T-cell (primary cell): ENCODE data around the gene MOGAT1. TPM values are rescaled to one million over a fixed set of nuclear protein-coding genes. Genes with fewer than 3 reads are reported as not detected.

ENCODE experiments used
- ATAC-seq, 4 experiments: fragments of 200-7000 bp in 3 of 4; fragments of 150-1000 bp in 1 of 4; cut with Tn5 transposase; replicated peaks in 1 of 4; 1 replicate in 3 of 4; 2 replicates in 1 of 4; pipeline ENCODE4 v1.10.0; 2021; ENCODE audit warnings: moderate library complexity in 3 of 4, mild to moderate bottlenecking in 2 of 4, moderate number of reproducible peaks in 1 of 4
- CTCF ChIA-PET, 2 donors: fragments of 300-600 bp; sonication (Branson Sonifier 250); formaldehyde crosslinking; loops; one replicate each; lab custom pipeline; 2022; ENCODE audit warnings: antibody characterized with exemption in 2 of 2; lab: Charles Lee
- POLR2A ChIA-PET, 2 donors: fragments of 300-600 bp; sonication (Branson Sonifier 250); formaldehyde crosslinking; loops; one replicate each; lab custom pipeline; 2022; ENCODE audit warnings: antibody characterized with exemption in 2 of 2; lab: Charles Lee
- DNase-seq, 35 experiments: peaks; one replicate each; pipeline versions ENCODE4 v3.0.0 to v3.0.0-alpha.2; 2013 to 2023
- H3K27ac ChIP-seq: one replicate; pipeline ENCODE4 v1.5.1; 2013; ENCODE audit warnings: low read length
- H3K27me3 ChIP-seq, 2 experiments: replicated peaks in 1 of 2; 1 replicate in 1 of 2; 2 replicates in 1 of 2; pipeline versions ENCODE4 v1.6.1 to v1.7.0; 2013; ENCODE audit warnings: low read length in 1 of 2, mixed read lengths in 1 of 2; ENCODE audit not compliant: control insufficient read depth in 2 of 2, insufficient read depth in 2 of 2; ENCODE audit errors: extremely low read depth in 1 of 2
- H3K36me3 ChIP-seq, 2 donors: 1 replicate in 1 of 2; 2 replicates in 1 of 2; pipeline versions ENCODE4 v1.6.1 to v1.7.0; 2013; ENCODE audit warnings: low read length in 1 of 2; ENCODE audit not compliant: control insufficient read depth in 2 of 2, insufficient read depth in 1 of 2; ENCODE audit errors: extremely low read depth in 1 of 2
- H3K4me1 ChIP-seq, 2 experiments: 1 replicate in 1 of 2; 2 replicates in 1 of 2; pipeline versions ENCODE4 v1.6.1 to v1.7.0; 2013; ENCODE audit warnings: low read length in 2 of 2, mixed read lengths in 1 of 2; ENCODE audit not compliant: insufficient read depth in 2 of 2, control insufficient read depth in 1 of 2; ENCODE audit errors: extremely low read depth in 1 of 2
- H3K4me3 ChIP-seq, 2 donors: 1 replicate in 1 of 2; 2 replicates in 1 of 2; pipeline versions ENCODE4 v1.5.1 to v1.7.0; 2013; ENCODE audit warnings: mild to moderate bottlenecking in 2 of 2, low read length in 1 of 2, moderate library complexity in 1 of 2; ENCODE audit not compliant: control insufficient read depth in 1 of 2; ENCODE audit errors: extremely low read depth in 1 of 2
- H3K9me3 ChIP-seq: 2 replicates; pipeline ENCODE4 v1.7.0; 2013
- H3K27ac Mint-ChIP-seq, 2 donors: one replicate each; pipeline ENCODE4 v1.8.0; 2020 to 2021; ENCODE audit warnings: mild to moderate bottlenecking in 2 of 2, mixed read lengths in 2 of 2
- H3K27me3 Mint-ChIP-seq, 2 donors: one replicate each; pipeline ENCODE4 v1.8.0; 2021 to 2022; ENCODE audit warnings: mixed read lengths in 2 of 2
- H3K36me3 Mint-ChIP-seq: one replicate; pipeline ENCODE4 v1.8.0; 2021; ENCODE audit warnings: mixed read lengths
- H3K4me1 Mint-ChIP-seq, 3 donors: one replicate each; pipeline ENCODE4 v1.8.0; 2020 to 2022; ENCODE audit warnings: mixed read lengths in 3 of 3, mild to moderate bottlenecking in 1 of 3
- H3K4me3 Mint-ChIP-seq, 3 donors: one replicate each; pipeline ENCODE4 v1.8.0; 2020 to 2022; ENCODE audit warnings: mild to moderate bottlenecking in 3 of 3, mixed read lengths in 3 of 3, moderate library complexity in 3 of 3
- H3K9me3 Mint-ChIP-seq, 3 donors: one replicate each; pipeline ENCODE4 v1.8.0; 2020 to 2022; ENCODE audit warnings: mixed read lengths in 3 of 3
- WGBS: methylation state at CpG from one replicate; pipeline ENCODE4 v1.1.5; 2013; ENCODE audit warnings: missing lambda C conversion rate; ENCODE audit not compliant: insufficient coverage; 5-methylcytosine and 5-hydroxymethylcytosine counted together
- total RNA-seq, 35 experiments: library from RNA in 6 of 35; stranded (reverse) in 6 of 35; fragments of 120-200 nt in 1 of 35; gene quantifications; one replicate each; pipeline versions ENCODE4 v1.2.1 to v1.2.4 and lab custom pipeline; 2013 to 2026

MOGAT1 gene
- total RNA-seq, 5 donors from 2014 or later (not counting 1 experiment from before 2014, with no cell fraction given) = not detected

GRCh38 chr2:222732489-222733178 is 61.2 kb downstream of the MOGAT1 start:
- ChIA-PET CTCF (interaction anchor here in 1 of 2 donors (1.1 kb wide), 1 partner anchor 26 kb away, joined by 3 read pairs; no protein-coding TSS in a partner anchor), POLR2A (no interaction called here)
- no peak overlapping the region for H3K4me3 ChIP-seq
- no peaks in the 10 kb centered on the region for H3K4me1 ChIP-seq
- peaks cover 0 to 3% of the 10 kb centered on the region in 2 experiments for H3K27me3 ChIP-seq
- no peaks in the 10 kb centered on the region for H3K36me3 ChIP-seq
- Mint-ChIP-seq H3K9me3 (no peaks in the 10 kb centered on the region), H3K4me1 (no peaks in the 10 kb centered on the region), H3K4me3 (no peak overlapping the region), H3K36me3 (no peaks in the 10 kb centered on the region), H3K27me3 (peaks cover 10 to 18% of the 10 kb centered on the region in 2 donors), H3K27ac (no peak overlapping the region)
- 100% methylated on average over 3 of the region's 4 CpGs for WGBS
- H3K27ac ChIP-seq = no peak overlapping the region
- ATAC-seq (no peak), DNase-seq (no peak)
- no peaks in the 10 kb centered on the region for H3K9me3 ChIP-seq

DNA sequence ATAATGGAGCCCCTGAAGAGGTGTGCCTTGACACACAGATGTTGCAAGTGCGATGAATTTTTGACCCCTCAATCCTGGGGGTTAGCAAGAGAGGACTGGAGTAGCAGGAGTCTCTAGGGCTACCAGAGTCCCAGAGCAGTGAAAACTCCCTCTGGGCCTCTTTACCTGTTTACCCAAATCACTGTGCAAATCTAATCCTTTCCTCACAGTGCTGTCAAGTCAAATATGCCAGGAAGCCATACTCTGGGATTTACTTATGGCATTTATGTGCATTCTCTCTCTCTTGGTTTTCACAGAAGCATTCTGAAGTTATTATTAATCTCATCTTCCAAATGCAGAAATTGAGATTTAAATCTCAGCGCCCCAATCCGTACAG is 62.0 kb downstream of the MOGAT1 start:
- no peaks in the 10 kb centered on the region for H3K4me1 Mint-ChIP-seq
- H3K4me1 ChIP-seq = no peaks in the 10 kb centered on the region
- H3K27me3 ChIP-seq = peaks cover 0 to 3% of the 10 kb centered on the region in 2 experiments
- CTCF ChIA-PET = no interaction called here
- DNase-seq (no peak), ATAC-seq (no peak)
- H3K27ac ChIP-seq = no peak overlapping the region
- no peak overlapping the region for H3K4me3 Mint-ChIP-seq
- POLR2A ChIA-PET = no interaction called here
- no peaks in the 10 kb centered on the region for H3K36me3 Mint-ChIP-seq
- H3K27me3 Mint-ChIP-seq = peaks cover 10 to 16% of the 10 kb centered on the region in 2 donors
- WGBS = no CpG with 5 or more reads among the region's 3 CpGs
- no peaks in the 10 kb centered on the region for H3K9me3 Mint-ChIP-seq
- H3K27ac Mint-ChIP-seq = no peak overlapping the region
- H3K4me3 ChIP-seq = no peak overlapping the region
- H3K36me3 ChIP-seq = no peaks in the 10 kb centered on the region
- no peaks in the 10 kb centered on the region for H3K9me3 ChIP-seq

DNA sequence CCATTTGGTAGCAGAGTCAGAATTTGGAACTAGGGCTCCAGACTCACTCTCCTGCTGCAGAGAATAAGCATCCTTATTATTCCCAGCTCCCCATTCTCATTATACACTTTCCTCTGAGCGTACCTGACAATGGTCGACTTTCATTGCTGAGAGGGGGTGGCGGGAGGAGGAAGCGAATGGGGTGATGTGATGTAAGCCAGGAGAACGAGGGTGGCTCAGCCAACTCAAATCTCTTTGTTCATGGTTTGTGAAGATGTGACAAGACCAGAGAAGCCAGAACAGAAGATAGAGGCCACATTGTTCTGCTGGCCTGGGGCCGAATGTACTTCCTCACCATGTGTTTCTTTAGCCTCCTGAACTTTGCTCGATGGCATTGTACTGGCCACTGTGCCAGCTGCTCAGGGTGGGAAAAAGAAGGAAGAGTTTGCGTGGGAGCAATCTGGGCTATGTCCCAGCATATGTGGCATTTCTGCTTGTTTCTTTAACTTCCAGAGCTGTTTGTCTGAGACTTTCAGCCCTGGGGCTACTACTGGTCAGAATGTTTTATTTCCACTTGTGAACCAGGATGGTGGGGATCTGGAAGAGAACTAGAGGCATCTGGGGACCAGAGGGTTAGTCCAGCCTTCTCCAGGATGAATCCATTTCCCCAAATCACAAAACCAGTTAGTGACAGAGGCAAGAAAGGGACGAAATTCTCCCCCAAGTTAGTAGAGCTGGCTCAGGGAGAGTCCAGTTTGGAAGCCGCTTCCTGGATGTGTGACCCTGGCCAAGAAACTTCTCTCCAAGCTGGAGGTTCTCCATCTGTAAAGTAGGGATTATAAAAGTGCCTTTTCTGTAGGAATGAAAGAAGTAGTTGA is 62.6 kb downstream of the MOGAT1 start:
- ATAC-seq (no peak), DNase-seq (no peak)
- Histone ChIP-seq H3K9me3 (no peaks in the 10 kb centered on the region), H3K36me3 (no peaks in the 10 kb centered on the region), H3K27me3 (peaks cover 0 to 3% of the 10 kb centered on the region in 2 experiments), H3K4me3 (no peak overlapping the region), H3K27ac (no peak overlapping the region), H3K4me1 (no peaks in the 10 kb centered on the region)
- no peaks in the 10 kb centered on the region for H3K4me1 Mint-ChIP-seq
- H3K27me3 Mint-ChIP-seq = peaks cover 10 to 15% of the 10 kb centered on the region in 2 donors
- no peak overlapping the region for H3K27ac Mint-ChIP-seq
- no peaks in the 10 kb centered on the region for H3K36me3 Mint-ChIP-seq
- WGBS = 66% methylated on average over 6 of the region's 10 CpGs
- ChIA-PET POLR2A (no interaction called here), CTCF (no interaction called here)
- no peak overlapping the region for H3K4me3 Mint-ChIP-seq
- no peaks in the 10 kb centered on the region for H3K9me3 Mint-ChIP-seq

- DNase-seq = no peak
- no peak for ATAC-seq
- Histone ChIP-seq H3K4me3 (no peak overlapping the region), H3K27me3 (peaks cover 0 to 3% of the 10 kb centered on the region in 2 experiments), H3K27ac (no peak overlapping the region), H3K4me1 (no peaks in the 10 kb centered on the region), H3K36me3 (no peaks in the 10 kb centered on the region), H3K9me3 (no peaks in the 10 kb centered on the region)
- H3K27ac Mint-ChIP-seq = no peak overlapping the region
- ChIA-PET CTCF (no interaction called here), POLR2A (no interaction called here)
- peaks cover 7 to 11% of the 10 kb centered on the region in 2 donors for H3K27me3 Mint-ChIP-seq
- H3K9me3 Mint-ChIP-seq = no peaks in the 10 kb centered on the region
- no CpG with 5 or more reads among the region's 1 CpG for WGBS
- H3K4me3 Mint-ChIP-seq = no peak overlapping the region
- no peaks in the 10 kb centered on the region for H3K4me1 Mint-ChIP-seq
- H3K36me3 Mint-ChIP-seq = no peaks in the 10 kb centered on the region
Observed at GRCh38 chr2:222734703-222735014, 63.2 kb downstream of the MOGAT1 start.

- CTCF ChIA-PET = no interaction called here
- H3K27me3 Mint-ChIP-seq = peaks cover 7 to 13% of the 10 kb centered on the region in 2 donors
Observed at GRCh38 chr2:222736301-222736700, 64.8 kb downstream of the MOGAT1 start.

DNA sequence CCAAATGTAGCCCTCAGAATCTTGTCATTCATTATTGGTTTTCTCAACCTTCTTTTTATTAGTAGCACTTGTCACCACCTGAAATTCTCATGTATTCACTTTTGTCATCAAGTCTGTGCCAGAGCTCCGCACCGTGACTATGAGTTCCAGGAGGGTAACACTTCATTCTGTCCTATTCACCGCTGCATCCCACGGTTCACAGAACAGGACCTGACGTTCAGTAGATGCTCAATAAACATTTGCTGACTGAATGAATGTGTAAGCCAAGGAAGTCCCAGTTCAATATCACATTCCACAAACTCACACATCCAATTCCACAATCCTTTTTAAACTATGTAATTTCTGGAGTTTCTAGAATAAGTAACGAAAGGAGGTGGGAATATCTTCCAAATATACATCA is 65.5 kb downstream of the MOGAT1 start:
- no peaks in the 10 kb centered on the region for H3K36me3 Mint-ChIP-seq
- H3K4me3 ChIP-seq = no peak overlapping the region
- no peak overlapping the region for H3K27ac ChIP-seq
- no peaks in the 10 kb centered on the region for H3K4me1 Mint-ChIP-seq
- DNase-seq (no peak), ATAC-seq (no peak)
- H3K4me3 Mint-ChIP-seq = no peak overlapping the region
- H3K27me3 ChIP-seq = peaks cover 0 to 5% of the 10 kb centered on the region in 2 experiments
- ChIA-PET POLR2A (no interaction called here), CTCF (no interaction called here)
- H3K9me3 Mint-ChIP-seq = no peaks in the 10 kb centered on the region
- no peak overlapping the region for H3K27ac Mint-ChIP-seq
- H3K9me3 ChIP-seq = no peaks in the 10 kb centered on the region
- no peaks in the 10 kb centered on the region for H3K4me1 ChIP-seq
- no peaks in the 10 kb centered on the region for H3K36me3 ChIP-seq
- WGBS = no CpG with 5 or more reads among the region's 6 CpGs
- peaks cover 7 to 9% of the 10 kb centered on the region in 2 donors for H3K27me3 Mint-ChIP-seq

More at GRCh38 chr2:222736301-222736700, 64.8 kb downstream of the MOGAT1 start:
- ATAC-seq (no peak), DNase-seq (no peak)
- Mint-ChIP-seq H3K36me3 (no peaks in the 10 kb centered on the region), H3K4me1 (no peaks in the 10 kb centered on the region), H3K4me3 (no peak overlapping the region), H3K9me3 (no peaks in the 10 kb centered on the region), H3K27ac (no peak overlapping the region)
- POLR2A ChIA-PET = no interaction called here
- H3K27me3 ChIP-seq = peaks cover 0 to 5% of the 10 kb centered on the region in 2 experiments
- no peaks in the 10 kb centered on the region for H3K9me3 ChIP-seq
- no peak overlapping the region for H3K4me3 ChIP-seq
- no peaks in the 10 kb centered on the region for H3K4me1 ChIP-seq
- H3K27ac ChIP-seq = no peak overlapping the region
- WGBS = no CpG with 5 or more reads among the region's 2 CpGs
- H3K36me3 ChIP-seq = no peaks in the 10 kb centered on the region
